NB4 (cell line): ENCODE measurements around the gene THAP9.

Source experiments
- POLR2A ChIP-seq: IDR thresholded peaks from 2 replicates; pipeline ENCODE4 v1.6.1; 2011; ENCODE audit warnings: mild to moderate bottlenecking; ENCODE audit not compliant: insufficient read length; ENCODE audit errors: extremely low read depth
- TF ChIP-seq, protein P1 (sequence below): IDR thresholded peaks from one replicate; pipeline ENCODE4 v1.5.1; 2012; ENCODE audit warnings: low read depth, low read length

DNA sequence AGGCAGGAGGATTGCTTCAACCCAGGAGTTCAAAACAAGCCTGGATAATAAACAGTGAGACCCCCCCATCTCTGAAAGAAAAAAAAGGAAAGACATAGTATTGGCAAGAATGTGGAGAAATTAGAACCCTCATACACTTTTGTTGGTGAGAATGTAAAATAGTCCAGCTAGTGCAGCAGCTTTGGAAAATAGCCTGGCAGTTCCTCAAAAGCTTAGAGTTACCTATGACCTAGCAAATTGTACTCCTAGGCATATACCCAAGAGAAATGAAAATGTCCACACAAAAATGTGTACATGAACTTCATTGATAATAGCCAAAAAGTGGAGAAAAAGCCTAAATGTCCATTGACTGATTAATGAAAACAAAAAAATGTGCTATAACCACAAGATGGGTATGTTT is 21.3 kb downstream of the THAP9 start:
- TF ChIP-seq, protein P1, sequence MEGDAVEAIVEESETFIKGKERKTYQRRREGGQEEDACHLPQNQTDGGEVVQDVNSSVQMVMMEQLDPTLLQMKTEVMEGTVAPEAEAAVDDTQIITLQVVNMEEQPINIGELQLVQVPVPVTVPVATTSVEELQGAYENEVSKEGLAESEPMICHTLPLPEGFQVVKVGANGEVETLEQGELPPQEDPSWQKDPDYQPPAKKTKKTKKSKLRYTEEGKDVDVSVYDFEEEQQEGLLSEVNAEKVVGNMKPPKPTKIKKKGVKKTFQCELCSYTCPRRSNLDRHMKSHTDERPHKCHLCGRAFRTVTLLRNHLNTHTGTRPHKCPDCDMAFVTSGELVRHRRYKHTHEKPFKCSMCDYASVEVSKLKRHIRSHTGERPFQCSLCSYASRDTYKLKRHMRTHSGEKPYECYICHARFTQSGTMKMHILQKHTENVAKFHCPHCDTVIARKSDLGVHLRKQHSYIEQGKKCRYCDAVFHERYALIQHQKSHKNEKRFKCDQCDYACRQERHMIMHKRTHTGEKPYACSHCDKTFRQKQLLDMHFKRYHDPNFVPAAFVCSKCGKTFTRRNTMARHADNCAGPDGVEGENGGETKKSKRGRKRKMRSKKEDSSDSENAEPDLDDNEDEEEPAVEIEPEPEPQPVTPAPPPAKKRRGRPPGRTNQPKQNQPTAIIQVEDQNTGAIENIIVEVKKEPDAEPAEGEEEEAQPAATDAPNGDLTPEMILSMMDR: no peak
- TF ChIP-seq POLR2A: no peak
